SK-N-SH treated with all-trans-retinoic acid at 6 μM for 48 hours (cell line): ENCODE measurements around the gene ZC3H10.
A peak's percentile ranks its signal among the peaks of the same experiment; 100 is the strongest.

Source experiments
- ATAC-seq: fragments of 200-7000 bp; cut with Tn5 transposase; 3 replicates; pipeline ENCODE4 v1.9.1; 2020; ENCODE audit warnings: mild to moderate bottlenecking, moderate library complexity
- ARNTL ChIP-seq: fragments of 450-650 bp; formaldehyde crosslinking; IDR thresholded peaks from 2 replicates; pipeline ENCODE4 v1.5.0; 2020; ENCODE audit warnings: low read depth, mild to moderate bottlenecking, moderate library complexity, borderline replicate concordance
- BACH2 ChIP-seq: fragments of 250-450 bp; sonication (Bioruptor Pico); IDR thresholded peaks from 2 replicates; pipeline ENCODE4 v1.9.0; 2021; ENCODE audit warnings: mild to moderate bottlenecking, borderline replicate concordance
- CSDC2 ChIP-seq: fragments of 250-450 bp; sonication (Bioruptor Pico); IDR thresholded peaks from 2 replicates; pipeline ENCODE4 v1.5.0; 2020; ENCODE audit warnings: mild to moderate bottlenecking, moderate library complexity
- ESRRG ChIP-seq: fragments of 250-450 bp; sonication (Bioruptor Pico); IDR thresholded peaks from 2 replicates; pipeline ENCODE4 v1.6.1; 2021; ENCODE audit warnings: mild to moderate bottlenecking
- GLIS3 ChIP-seq: fragments of 250-450 bp; sonication (Bioruptor Pico); IDR thresholded peaks from 2 replicates; pipeline ENCODE4 v1.5.0; 2020; ENCODE audit warnings: mild to moderate bottlenecking, moderate library complexity
- ISL1 ChIP-seq: fragments of 250-450 bp; sonication (Bioruptor Pico); IDR thresholded peaks from 2 replicates; pipeline ENCODE4 v2.1.2; 2022; ENCODE audit warnings: mild to moderate bottlenecking, moderate library complexity
- OSR1 ChIP-seq: fragments of 250-450 bp; sonication (Bioruptor Pico); IDR thresholded peaks from 2 replicates; pipeline ENCODE4 v1.8.0; 2022; ENCODE audit warnings: moderate library complexity, mild to moderate bottlenecking, inconsistent platforms
- PPARA ChIP-seq: fragments of 250-450 bp; sonication (Bioruptor Pico); IDR thresholded peaks from 2 replicates; pipeline ENCODE4 v1.5.0; 2020; ENCODE audit warnings: mild to moderate bottlenecking, borderline replicate concordance
- RARB ChIP-seq: fragments of 250-450 bp; sonication (Bioruptor Pico); IDR thresholded peaks from 2 replicates; pipeline ENCODE4 v1.8.0; 2021; ENCODE audit warnings: mild to moderate bottlenecking, moderate library complexity
- SNAI2 ChIP-seq: fragments of 250-450 bp; sonication (Bioruptor Pico); IDR thresholded peaks from 2 replicates; pipeline ENCODE4 v1.5.0; 2020; ENCODE audit warnings: mild to moderate bottlenecking, moderate library complexity
- TOX ChIP-seq: fragments of 250-450 bp; sonication (Bioruptor Pico); IDR thresholded peaks from 2 replicates; pipeline ENCODE4 v1.8.0; 2021; ENCODE audit warnings: mild to moderate bottlenecking, moderate library complexity, borderline replicate concordance
- ZC3H10 ChIP-seq: fragments of 250-450 bp; sonication (Bioruptor Pico); IDR thresholded peaks from 2 replicates; pipeline ENCODE4 v1.5.1; 2021; ENCODE audit warnings: mild to moderate bottlenecking, moderate library complexity
- ZFP3 ChIP-seq: fragments of 250-450 bp; sonication (Bioruptor Pico); IDR thresholded peaks from 2 replicates; pipeline ENCODE4 v1.5.0; 2020; ENCODE audit warnings: mild to moderate bottlenecking, moderate library complexity
- ZFP30 ChIP-seq: fragments of 450-650 bp; formaldehyde crosslinking; IDR thresholded peaks from 2 replicates; pipeline ENCODE4 v1.5.0; 2022; ENCODE audit warnings: mild to moderate bottlenecking, moderate library complexity
- ZNF565 ChIP-seq: fragments of 450-650 bp; formaldehyde crosslinking; conservative IDR thresholded peaks from 2 replicates; pipeline ENCODE4 v1.5.0; 2020; ENCODE audit warnings: low read depth, mild to moderate bottlenecking, moderate library complexity
- ZNF8 ChIP-seq: fragments of 450-650 bp; formaldehyde crosslinking; IDR thresholded peaks from 2 replicates; pipeline ENCODE4 v1.5.0; 2020; ENCODE audit warnings: mild to moderate bottlenecking, moderate library complexity
- TF ChIP-seq, protein P1 (sequence below): fragments of 250-450 bp; sonication (Bioruptor Pico); IDR thresholded peaks from 2 replicates; pipeline ENCODE4 v1.5.0; 2020; ENCODE audit warnings: mild to moderate bottlenecking, moderate library complexity
- TF ChIP-seq, protein P2 (sequence below): fragments of 250-450 bp; sonication (Bioruptor Pico); IDR thresholded peaks from 2 replicates; pipeline ENCODE4 v1.5.1; 2020; ENCODE audit warnings: low read depth, mild to moderate bottlenecking, moderate library complexity
- TF ChIP-seq, protein P3 (sequence below): fragments of 250-450 bp; sonication (Bioruptor Pico); IDR thresholded peaks from 2 replicates; pipeline ENCODE4 v1.8.0; 2021; ENCODE audit warnings: low read depth, mild to moderate bottlenecking, moderate library complexity, borderline replicate concordance
- TF ChIP-seq, protein P4 (sequence below): fragments of 250-450 bp; sonication (Bioruptor Pico); IDR thresholded peaks from 2 replicates; pipeline ENCODE4 v1.5.1; 2021; ENCODE audit warnings: mild to moderate bottlenecking, moderate library complexity

Gene ZC3H10

DNA sequence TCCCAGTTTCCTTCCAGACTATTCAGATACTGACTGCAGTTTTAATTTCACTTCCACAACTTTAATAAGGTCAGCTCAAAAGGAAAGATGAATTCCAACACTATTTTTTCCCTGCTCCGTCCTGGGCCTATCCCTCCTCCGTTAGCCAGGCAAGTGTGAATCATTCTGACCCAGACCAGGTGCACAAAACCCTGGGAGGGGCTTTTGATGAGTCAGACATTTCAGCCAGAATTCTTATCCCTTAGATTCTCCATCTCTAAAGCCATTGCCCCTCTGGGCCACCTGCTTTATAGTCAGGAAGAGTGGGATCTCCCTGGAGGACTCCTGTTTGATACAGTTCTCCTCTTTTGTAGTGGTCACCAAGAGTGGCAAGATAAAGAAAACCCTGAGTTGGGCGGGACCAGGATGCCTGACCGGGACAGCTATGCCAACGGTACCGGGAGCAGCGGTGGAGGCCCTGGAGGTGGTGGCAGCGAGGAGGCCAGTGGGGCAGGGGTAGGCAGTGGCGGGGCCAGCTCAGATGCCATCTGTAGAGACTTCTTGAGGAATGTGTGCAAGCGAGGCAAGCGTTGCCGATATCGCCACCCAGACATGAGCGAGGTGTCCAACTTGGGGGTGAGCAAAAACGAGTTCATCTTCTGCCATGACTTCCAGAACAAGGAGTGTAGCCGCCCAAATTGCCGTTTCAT lies 2.2 kb downstream of the ZC3H10 start (continued):
- TF ChIP-seq, protein P1, sequence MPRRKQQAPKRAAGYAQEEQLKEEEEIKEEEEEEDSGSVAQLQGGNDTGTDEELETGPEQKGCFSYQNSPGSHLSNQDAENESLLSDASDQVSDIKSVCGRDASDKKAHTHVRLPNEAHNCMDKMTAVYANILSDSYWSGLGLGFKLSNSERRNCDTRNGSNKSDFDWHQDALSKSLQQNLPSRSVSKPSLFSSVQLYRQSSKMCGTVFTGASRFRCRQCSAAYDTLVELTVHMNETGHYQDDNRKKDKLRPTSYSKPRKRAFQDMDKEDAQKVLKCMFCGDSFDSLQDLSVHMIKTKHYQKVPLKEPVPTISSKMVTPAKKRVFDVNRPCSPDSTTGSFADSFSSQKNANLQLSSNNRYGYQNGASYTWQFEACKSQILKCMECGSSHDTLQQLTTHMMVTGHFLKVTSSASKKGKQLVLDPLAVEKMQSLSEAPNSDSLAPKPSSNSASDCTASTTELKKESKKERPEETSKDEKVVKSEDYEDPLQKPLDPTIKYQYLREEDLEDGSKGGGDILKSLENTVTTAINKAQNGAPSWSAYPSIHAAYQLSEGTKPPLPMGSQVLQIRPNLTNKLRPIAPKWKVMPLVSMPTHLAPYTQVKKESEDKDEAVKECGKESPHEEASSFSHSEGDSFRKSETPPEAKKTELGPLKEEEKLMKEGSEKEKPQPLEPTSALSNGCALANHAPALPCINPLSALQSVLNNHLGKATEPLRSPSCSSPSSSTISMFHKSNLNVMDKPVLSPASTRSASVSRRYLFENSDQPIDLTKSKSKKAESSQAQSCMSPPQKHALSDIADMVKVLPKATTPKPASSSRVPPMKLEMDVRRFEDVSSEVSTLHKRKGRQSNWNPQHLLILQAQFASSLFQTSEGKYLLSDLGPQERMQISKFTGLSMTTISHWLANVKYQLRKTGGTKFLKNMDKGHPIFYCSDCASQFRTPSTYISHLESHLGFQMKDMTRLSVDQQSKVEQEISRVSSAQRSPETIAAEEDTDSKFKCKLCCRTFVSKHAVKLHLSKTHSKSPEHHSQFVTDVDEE (CRISPR knock-in tag), result no peak

GRCh38 chr12:56121204-56121870 lies 3.3 kb downstream of the ZC3H10 start:
- peak; percentile 16; the same call in 1 of the 2 replicates for TF ChIP-seq ZC3H10 (CRISPR knock-in tag)
- no peak for TF ChIP-seq SNAI2 (CRISPR knock-in tag)
- no peak for ATAC-seq

- no peak for ATAC-seq
- TF ChIP-seq, protein P1 (CRISPR knock-in tag), result no peak
- TF ChIP-seq, protein P2, sequence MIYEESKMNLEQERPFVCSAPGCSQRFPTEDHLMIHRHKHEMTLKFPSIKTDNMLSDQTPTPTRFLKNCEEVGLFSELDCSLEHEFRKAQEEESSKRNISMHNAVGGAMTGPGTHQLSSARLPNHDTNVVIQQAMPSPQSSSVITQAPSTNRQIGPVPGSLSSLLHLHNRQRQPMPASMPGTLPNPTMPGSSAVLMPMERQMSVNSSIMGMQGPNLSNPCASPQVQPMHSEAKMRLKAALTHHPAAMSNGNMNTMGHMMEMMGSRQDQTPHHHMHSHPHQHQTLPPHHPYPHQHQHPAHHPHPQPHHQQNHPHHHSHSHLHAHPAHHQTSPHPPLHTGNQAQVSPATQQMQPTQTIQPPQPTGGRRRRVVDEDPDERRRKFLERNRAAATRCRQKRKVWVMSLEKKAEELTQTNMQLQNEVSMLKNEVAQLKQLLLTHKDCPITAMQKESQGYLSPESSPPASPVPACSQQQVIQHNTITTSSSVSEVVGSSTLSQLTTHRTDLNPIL (CRISPR knock-in tag), result no peak
- TF ChIP-seq ESRRG (CRISPR knock-in tag) (no peak), PPARA (CRISPR knock-in tag) (no peak), ZNF565 (CRISPR knock-in tag) (no peak), CSDC2 (CRISPR knock-in tag) (no peak), OSR1 (CRISPR knock-in tag) (no peak)
Measured at GRCh38 chr12:56122637-56123036, 4.6 kb downstream of the ZC3H10 start.

- ATAC-seq, result no peak
- no peak for TF ChIP-seq BACH2 (CRISPR knock-in tag)
- TF ChIP-seq ZC3H10 (CRISPR knock-in tag), result no peak
- TF ChIP-seq, protein P2 (CRISPR knock-in tag), result no peak
- TF ChIP-seq ZNF8 (CRISPR knock-in tag), result no peak
- TF ChIP-seq ZFP30 (CRISPR knock-in tag), result no peak
- TF ChIP-seq OSR1 (CRISPR knock-in tag), result no peak
- no peak for TF ChIP-seq GLIS3 (CRISPR knock-in tag)
- TF ChIP-seq, all 23 proteins: peak for 0
Measured at GRCh38 chr12:56124133-56124532, 6.1 kb downstream of the ZC3H10 start.

GRCh38 chr12:56126732-56127239 lies 8.7 kb downstream of the ZC3H10 start:
- ATAC-seq, result no peak
- TF ChIP-seq ZNF565 (CRISPR knock-in tag), result no peak
- no peak for TF ChIP-seq ZFP3 (CRISPR knock-in tag)
- TF ChIP-seq RARB (CRISPR knock-in tag), result no peak
- no peak for TF ChIP-seq BACH2 (CRISPR knock-in tag)
- TF ChIP-seq ISL1 (CRISPR knock-in tag), result no peak
- TF ChIP-seq, protein P3, sequence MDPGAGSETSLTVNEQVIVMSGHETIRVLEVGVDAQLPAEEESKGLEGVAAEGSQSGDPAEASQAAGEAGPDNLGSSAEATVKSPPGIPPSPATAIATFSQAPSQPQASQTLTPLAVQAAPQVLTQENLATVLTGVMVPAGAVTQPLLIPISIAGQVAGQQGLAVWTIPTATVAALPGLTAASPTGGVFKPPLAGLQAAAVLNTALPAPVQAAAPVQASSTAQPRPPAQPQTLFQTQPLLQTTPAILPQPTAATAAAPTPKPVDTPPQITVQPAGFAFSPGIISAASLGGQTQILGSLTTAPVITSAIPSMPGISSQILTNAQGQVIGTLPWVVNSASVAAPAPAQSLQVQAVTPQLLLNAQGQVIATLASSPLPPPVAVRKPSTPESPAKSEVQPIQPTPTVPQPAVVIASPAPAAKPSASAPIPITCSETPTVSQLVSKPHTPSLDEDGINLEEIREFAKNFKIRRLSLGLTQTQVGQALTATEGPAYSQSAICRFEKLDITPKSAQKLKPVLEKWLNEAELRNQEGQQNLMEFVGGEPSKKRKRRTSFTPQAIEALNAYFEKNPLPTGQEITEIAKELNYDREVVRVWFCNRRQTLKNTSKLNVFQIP (CRISPR knock-in tag), result no peak
- TF ChIP-seq, protein P4, sequence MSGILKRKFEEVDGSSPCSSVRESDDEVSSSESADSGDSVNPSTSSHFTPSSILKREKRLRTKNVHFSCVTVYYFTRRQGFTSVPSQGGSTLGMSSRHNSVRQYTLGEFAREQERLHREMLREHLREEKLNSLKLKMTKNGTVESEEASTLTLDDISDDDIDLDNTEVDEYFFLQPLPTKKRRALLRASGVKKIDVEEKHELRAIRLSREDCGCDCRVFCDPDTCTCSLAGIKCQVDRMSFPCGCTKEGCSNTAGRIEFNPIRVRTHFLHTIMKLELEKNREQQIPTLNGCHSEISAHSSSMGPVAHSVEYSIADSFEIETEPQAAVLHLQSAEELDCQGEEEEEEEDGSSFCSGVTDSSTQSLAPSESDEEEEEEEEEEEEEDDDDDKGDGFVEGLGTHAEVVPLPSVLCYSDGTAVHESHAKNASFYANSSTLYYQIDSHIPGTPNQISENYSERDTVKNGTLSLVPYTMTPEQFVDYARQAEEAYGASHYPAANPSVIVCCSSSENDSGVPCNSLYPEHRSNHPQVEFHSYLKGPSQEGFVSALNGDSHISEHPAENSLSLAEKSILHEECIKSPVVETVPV (CRISPR knock-in tag), result no peak
- no peak for TF ChIP-seq TOX
- TF ChIP-seq ZNF8 (CRISPR knock-in tag), result no peak
- no peak for TF ChIP-seq ESRRG (CRISPR knock-in tag)
- TF ChIP-seq ARNTL (CRISPR knock-in tag), result no peak
